ENCODE data around the gene COL6A5.

- TF ChIP-seq KDM1A (IDR thresholded peaks at IDR 0.05; ENCODE audit: low read depth) = no peak
- TF ChIP-seq BHLHE40 (IDR thresholded peaks at IDR 0.05; ENCODE audit: low read depth, low read length) = no peak
- TF ChIP-seq CTCF (IDR thresholded peaks at IDR 0.05) = no peak
- no peak for TF ChIP-seq MYC (IDR thresholded peaks at IDR 0.05; ENCODE audit: borderline replicate concordance, low read length)
- no peak for TF ChIP-seq RCOR1 (IDR thresholded peaks at IDR 0.05; ENCODE audit: low read depth, low read length)
- no peak for TF ChIP-seq RAD21 (conservative IDR thresholded peaks at IDR 0.05 in 1 of 2, IDR thresholded peaks at IDR 0.05 in 1 of 2)
- no peak for TF ChIP-seq REST (IDR thresholded peaks at IDR 0.05)
- no peak for TF ChIP-seq MAX (IDR thresholded peaks at IDR 0.05)
- TF ChIP-seq BCL3 (IDR thresholded peaks at IDR 0.05) = no peak
- TF ChIP-seq TP53 (CRISPR knock-in tag; IDR thresholded peaks at IDR 0.05) = no peak
- TF ChIP-seq FOSL2 (IDR thresholded peaks at IDR 0.05) = no peak
- no peak for TF ChIP-seq FOSL2 (CRISPR knock-in tag; IDR thresholded peaks at IDR 0.05)
- TF ChIP-seq POLR2A (IDR thresholded peaks at IDR 0.05; ENCODE audit: low read length) = no peak
- no peak for TF ChIP-seq RNF2 (IDR thresholded peaks at IDR 0.05; ENCODE audit: borderline replicate concordance, low read depth)
- TF ChIP-seq NR3C1 (IDR thresholded peaks at IDR 0.05) = no peak
Observed at GRCh38 chr3:130522399-130522798, 176.9 kb downstream of the COL6A5 start.

Data from A549 (cell line).